Neural progenitor cell (in vitro differentiated cells): ENCODE measurements around the gene GBGT1.

Source experiments
- CTCF ChIP-seq: fragments of 200-600 bp; sonication (generic); IDR thresholded peaks from 2 replicates; pipeline ENCODE4 v1.5.1; 2017; ENCODE audit warnings: antibody characterized with exemption, mild to moderate bottlenecking
- EZH2 ChIP-seq: fragments of 200-600 bp; sonication (generic); IDR thresholded peaks from 2 replicates; pipeline ENCODE4 v1.6.1; 2017; ENCODE audit warnings: antibody characterized with exemption, mild to moderate bottlenecking, moderate library complexity
- EZH2phosphoT487 ChIP-seq: fragments of 200-600 bp; sonication (generic); IDR thresholded peaks from 2 replicates; pipeline ENCODE4 v1.6.1; 2017; ENCODE audit warnings: antibody characterized with exemption

DNA sequence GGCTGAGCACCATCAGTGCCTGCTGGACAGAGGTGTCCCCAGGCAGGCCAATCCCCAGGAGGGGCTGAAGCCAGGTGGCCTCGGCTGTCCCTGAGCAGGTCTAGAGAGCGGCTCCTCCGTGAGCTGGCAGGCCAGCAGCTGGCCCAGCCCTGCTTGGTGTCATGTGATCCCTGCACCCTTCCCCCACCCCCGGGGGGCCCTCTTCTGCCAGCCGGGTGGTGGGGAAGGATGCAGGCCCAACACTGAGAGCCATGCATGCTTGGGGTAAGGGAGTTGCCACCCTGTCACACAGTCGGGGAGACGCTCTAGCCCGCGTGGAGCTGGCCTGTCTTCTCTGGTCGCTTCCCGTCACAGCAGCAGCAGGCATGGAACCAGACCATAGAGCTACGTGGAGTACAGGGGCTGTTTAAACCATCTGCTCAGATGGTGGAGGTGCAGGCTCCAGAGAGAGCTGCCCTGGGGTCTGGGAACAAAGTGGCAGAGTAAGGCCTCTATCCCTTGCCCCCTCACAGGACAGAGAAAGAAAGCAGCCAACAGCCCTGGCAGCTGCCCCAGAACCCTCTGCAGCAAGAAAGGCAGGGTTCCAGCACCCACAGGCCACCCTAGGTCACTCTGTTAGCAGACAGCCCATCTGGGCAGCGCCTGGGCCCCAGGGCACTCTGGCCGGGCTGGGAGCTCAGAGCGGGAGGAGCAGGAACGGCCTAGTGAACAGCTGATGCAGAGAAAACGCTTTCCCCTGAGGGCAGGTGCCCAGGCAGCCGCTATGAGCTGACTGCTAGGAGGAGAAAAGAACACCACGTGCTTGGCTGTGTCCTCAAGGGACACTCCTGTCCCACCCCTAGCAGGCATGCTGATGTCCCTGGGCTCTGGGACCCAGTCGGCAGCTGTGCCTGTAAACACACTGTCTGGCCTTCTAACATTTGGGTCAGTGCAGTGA, 49.5 kb downstream of the GBGT1 start:
- TF ChIP-seq CTCF (no peak), EZH2phosphoT487 (no peak), EZH2 (no peak)
